Measurements from ENCODE around the gene AGPAT1.

AGPAT1 gene

GRCh38 chr6:32185681-32186131, 9.8 kb upstream of the AGPAT1 start:
- peak; percentile 77 for DNase-seq

- no peak for DNase-seq
Measured at GRCh38 chr6:32184084-32184640, 8.3 kb upstream of the AGPAT1 start, which contains the start of gene AGER. AGER (minus strand) TSS chr6:32184253; CDS start chr6:32184222, 31 bp downstream.

GRCh38 chr6:32183483-32184083, 7.7 kb upstream of the AGPAT1 start:
- DNase-seq = no peak

- DNase-seq = no peak
Measured at GRCh38 chr6:32183030-32183429, 7.1 kb upstream of the AGPAT1 start.

GRCh38 chr6:32182555-32182981, 6.7 kb upstream of the AGPAT1 start:
- DNase-seq = no peak

GRCh38 chr6:32181915-32182529, 6.1 kb upstream of the AGPAT1 start:
- DNase-seq = no peak

GRCh38 chr6:32181148-32181702, 5.3 kb upstream of the AGPAT1 start:
- no peak for DNase-seq

GRCh38 chr6:32179766-32180405, 4.0 kb upstream of the AGPAT1 start:
- DNase-seq = no peak

- DNase-seq = no peak
Measured at GRCh38 chr6:32178547-32179440, 2.9 kb upstream of the AGPAT1 start.

GRCh38 chr6:32177788-32178546, 2.1 kb upstream of the AGPAT1 start, which contains the start of gene RNF5:
RNF5 (plus strand) TSS chr6:32178405; CDS start chr6:32178512, 107 bp downstream.
- peak; percentile 99 for DNase-seq

- DNase-seq = peak; percentile 64
Measured at GRCh38 chr6:32177183-32177787, 1.4 kb upstream of the AGPAT1 start.

GRCh38 chr6:32176476-32177182, 745 bp upstream of the AGPAT1 start:
- no peak for DNase-seq

GRCh38 chr6:32175322-32175710, 568 bp downstream of the AGPAT1 start:
- no peak for DNase-seq

- DNase-seq = no peak
Measured at GRCh38 chr6:32174416-32174815, 1.5 kb downstream of the AGPAT1 start.

GRCh38 chr6:32173051-32173727, 2.7 kb downstream of the AGPAT1 start:
- DNase-seq = no peak

GRCh38 chr6:32171234-32171633, 4.7 kb downstream of the AGPAT1 start:
- DNase-seq = no peak

- no peak for DNase-seq
Measured at GRCh38 chr6:32170294-32170693, 5.6 kb downstream of the AGPAT1 start.

- DNase-seq = no peak
Measured at GRCh38 chr6:32168807-32169591, 6.9 kb downstream of the AGPAT1 start.

GRCh38 chr6:32168350-32168749, 7.5 kb downstream of the AGPAT1 start:
- no peak for DNase-seq
